ENCODE data around the gene ATG7.

ATG7 gene

GRCh38 chr3:11513817-11514135 is 241.6 kb downstream of the ATG7 start:
- DNase-seq (ENCODE audit: low read depth): no peak
- no peak for TF ChIP-seq CTCF (IDR thresholded peaks at IDR 0.05; ENCODE audit: low read depth, low read length, missing control alignments)
- H3K4me3 ChIP-seq (ENCODE audit: low read depth, low read length): no peak overlapping the region
- in situ Hi-C loops (cut with HindIII; ENCODE audit: low sequenced_read_pairs): no loop called here

- in situ Hi-C loops (cut with HindIII; ENCODE audit: low sequenced_read_pairs): no loop called here
- no peak overlapping the region for H3K4me3 ChIP-seq (ENCODE audit: low read depth, low read length)
- DNase-seq (ENCODE audit: low read depth): peak; percentile 77
- TF ChIP-seq CTCF (IDR thresholded peaks at IDR 0.05; ENCODE audit: low read depth, low read length, missing control alignments): no peak
Measured at GRCh38 chr3:11514191-11514821, 242.1 kb downstream of the ATG7 start.

- DNase-seq (ENCODE audit: low read depth): no peak
- H3K4me3 ChIP-seq (ENCODE audit: low read depth, low read length): no peak overlapping the region
- in situ Hi-C loops (cut with HindIII; ENCODE audit: low sequenced_read_pairs): no loop called here
- no peak for TF ChIP-seq CTCF (IDR thresholded peaks at IDR 0.05; ENCODE audit: low read depth, low read length, missing control alignments)
Measured at GRCh38 chr3:11517601-11518000, 245.4 kb downstream of the ATG7 start.

GRCh38 chr3:11521167-11521566 is 249.0 kb downstream of the ATG7 start:
- no peak for DNase-seq (ENCODE audit: low read depth)
- no peak for TF ChIP-seq CTCF (IDR thresholded peaks at IDR 0.05; ENCODE audit: low read depth, low read length, missing control alignments)
- in situ Hi-C loops (cut with HindIII; ENCODE audit: low sequenced_read_pairs): no loop called here
- no peak overlapping the region for H3K4me3 ChIP-seq (ENCODE audit: low read depth, low read length)

- TF ChIP-seq CTCF (IDR thresholded peaks at IDR 0.05; ENCODE audit: low read depth, low read length, missing control alignments): no peak
- in situ Hi-C loops (cut with HindIII; ENCODE audit: low sequenced_read_pairs): no loop called here
- no peak for DNase-seq (ENCODE audit: low read depth)
- no peak overlapping the region for H3K4me3 ChIP-seq (ENCODE audit: low read depth, low read length)
Measured at GRCh38 chr3:11522398-11522715, 250.2 kb downstream of the ATG7 start.

GRCh38 chr3:11522953-11523571 is 250.9 kb downstream of the ATG7 start:
- H3K4me3 ChIP-seq (ENCODE audit: low read depth, low read length): no peak overlapping the region
- no peak for DNase-seq (ENCODE audit: low read depth)
- no peak for TF ChIP-seq CTCF (IDR thresholded peaks at IDR 0.05; ENCODE audit: low read depth, low read length, missing control alignments)
- in situ Hi-C loops (cut with HindIII; ENCODE audit: low sequenced_read_pairs): no loop called here

Measured in astrocyte of the cerebellum (primary cell).